H1 (cell line): ENCODE data around the gene B3GAT1. TPM values are rescaled to one million over a fixed set of nuclear protein-coding genes. Genes with fewer than 3 reads are reported as not detected.

Experiments
- CTCF ChIA-PET: fragments of 300-600 bp; sonication (Branson Sonifier 250); formaldehyde crosslinking; loops from one replicate; lab custom pipeline; 2021; ENCODE audit not compliant: partially characterized antibody; lab: Charles Lee
- POLR2A ChIA-PET: fragments of 300-600 bp; sonication (Branson Sonifier 250); formaldehyde crosslinking; loops from one replicate; lab custom pipeline; 2021; ENCODE audit warnings: inconsistent platforms; ENCODE audit not compliant: partially characterized antibody; lab: Charles Lee
- DNase-seq, 2 experiments: peaks; one replicate each; pipeline versions ENCODE4 v3.0.0 to v3.0.0-alpha.2; 2010 to 2022; ENCODE audit warnings: low spot score in 2 of 2, low read depth in 1 of 2, mixed read lengths in 1 of 2
- FAIRE-seq: peaks from 2 replicates; lab custom pipeline; 2011; peaks lifted over from hg19 to GRCh38; lab: Jason Lieb, UNC
- H2AFZ ChIP-seq: 2 replicates; pipeline ENCODE4 v1.8.1; 2012; ENCODE audit warnings: low read length, inconsistent platforms
- H2AK5ac ChIP-seq: 2 replicates; pipeline ENCODE4 v1.6.1; 2013; ENCODE audit warnings: low read depth, low read length
- H2BK120ac ChIP-seq: replicated peaks from 2 replicates; pipeline ENCODE3; 2013; ENCODE audit warnings: low read depth, low read length, inconsistent platforms
- H2BK12ac ChIP-seq: 2 replicates; pipeline ENCODE4 v1.6.1; 2013; ENCODE audit warnings: low read depth, low read length
- H2BK15ac ChIP-seq: 2 replicates; pipeline ENCODE4 v1.6.1; 2013; ENCODE audit warnings: low read length
- H2BK20ac ChIP-seq: 2 replicates; pipeline ENCODE4 v1.6.1; 2013; ENCODE audit warnings: low read length
- H2BK5ac ChIP-seq: 2 replicates; pipeline ENCODE4 v1.6.1; 2013; ENCODE audit warnings: low read depth, low read length
- H3K14ac ChIP-seq: 2 replicates; pipeline ENCODE4 v1.6.1; 2013; ENCODE audit warnings: inconsistent platforms; ENCODE audit not compliant: insufficient read length
- H3K18ac ChIP-seq: 2 replicates; pipeline ENCODE4 v1.6.1; 2013; ENCODE audit warnings: low read length; ENCODE audit errors: extremely low read depth
- H3K23ac ChIP-seq: 2 replicates; pipeline ENCODE4 v1.6.1; 2013; ENCODE audit warnings: inconsistent platforms; ENCODE audit not compliant: insufficient read length
- H3K23me2 ChIP-seq: 2 replicates; pipeline ENCODE4 v1.6.1; 2013; ENCODE audit warnings: low read depth, low read length
- H3K27ac ChIP-seq: 2 replicates; pipeline ENCODE4 v1.6.1; 2011; ENCODE audit warnings: low read depth, low read length, inconsistent platforms
- H3K27me3 ChIP-seq, 4 experiments: replicated peaks in 1 of 4; 1 replicate in 1 of 4; 2 replicates in 3 of 4; pipeline versions ENCODE4 v1.6.1 to v1.8.1; 2011 to 2013; ENCODE audit warnings: low read length in 3 of 4, mild to moderate bottlenecking in 3 of 4, inconsistent platforms in 2 of 4, mixed read lengths in 2 of 4, moderate library complexity in 1 of 4; ENCODE audit not compliant: control insufficient read depth in 3 of 4, insufficient read depth in 3 of 4; ENCODE audit errors: extremely low read depth in 1 of 4
- H3K36me3 ChIP-seq, 4 experiments: 2 replicates each; pipeline versions ENCODE4 v1.6.1 to v1.8.1; 2011 to 2013; ENCODE audit warnings: mild to moderate bottlenecking in 4 of 4, low read length in 3 of 4, moderate library complexity in 2 of 4, control low read depth in 1 of 4, inconsistent platforms in 1 of 4; ENCODE audit not compliant: insufficient read depth in 4 of 4, control insufficient read depth in 2 of 4
- H3K4ac ChIP-seq: replicated peaks from 2 replicates; pipeline ENCODE3; 2013; ENCODE audit warnings: low read length, low read depth, mixed read lengths, inconsistent platforms; ENCODE audit not compliant: insufficient read length
- H3K4me1 ChIP-seq, 4 experiments: replicated peaks in 1 of 4; 1 replicate in 1 of 4; 2 replicates in 3 of 4; pipeline versions ENCODE4 v1.6.1 to v1.8.1; 2011 to 2013; ENCODE audit warnings: low read length in 3 of 4, inconsistent platforms in 2 of 4, mixed read lengths in 1 of 4; ENCODE audit not compliant: insufficient read depth in 4 of 4, control insufficient read depth in 3 of 4
- H3K4me2 ChIP-seq, 2 experiments: 2 replicates each; pipeline versions ENCODE4 v1.6.1 to v1.8.1; 2011 to 2013; ENCODE audit warnings: low read depth in 2 of 2, low read length in 2 of 2, control low read depth in 1 of 2, inconsistent platforms in 1 of 2, mild to moderate bottlenecking in 1 of 2; ENCODE audit not compliant: insufficient read depth in 1 of 2
- H3K4me3 ChIP-seq, 4 experiments: fragments of 200-600, 300-600 bp in 1 of 4; sonication (generic), shearing (Covaris generic), sonication (Bioruptor Twin) in 1 of 4; 2 replicates each; pipeline versions ENCODE4 v1.5.1 to v1.8.1; 2011 to 2016; ENCODE audit warnings: low read length in 4 of 4, low read depth in 3 of 4, control low read depth in 2 of 4, inconsistent platforms in 2 of 4, mild to moderate bottlenecking in 2 of 4, mixed read lengths in 1 of 4, moderate library complexity in 1 of 4; ENCODE audit not compliant: insufficient read depth in 2 of 4; ENCODE audit errors: extremely low read depth in 1 of 4
- H3K56ac ChIP-seq: replicated peaks from 2 replicates; pipeline ENCODE3; 2013; ENCODE audit warnings: low read depth, mild to moderate bottlenecking, mixed read lengths, low read length, inconsistent platforms; ENCODE audit not compliant: insufficient read length
- H3K79me1 ChIP-seq: 2 replicates; pipeline ENCODE4 v1.6.1; 2013; ENCODE audit warnings: low read depth, low read length, control low read depth
- H3K79me2 ChIP-seq, 2 experiments: 2 replicates each; pipeline versions ENCODE4 v1.6.1 to v1.8.1; 2012 to 2013; ENCODE audit warnings: low read length in 2 of 2, mild to moderate bottlenecking in 2 of 2, inconsistent platforms in 1 of 2; ENCODE audit not compliant: insufficient read depth in 2 of 2, control insufficient read depth in 1 of 2
- H3K9ac ChIP-seq, 4 experiments: replicated peaks in 1 of 4; 1 replicate in 1 of 4; 2 replicates in 3 of 4; pipeline versions ENCODE4 v1.6.1 to v1.8.1; 2011 to 2013; ENCODE audit warnings: low read depth in 3 of 4, low read length in 3 of 4, control low read depth in 2 of 4, mild to moderate bottlenecking in 2 of 4, moderate library complexity in 2 of 4, inconsistent platforms in 1 of 4; ENCODE audit errors: extremely low read depth in 1 of 4
- H3K9me3 ChIP-seq, 2 experiments: 2 replicates each; pipeline versions ENCODE4 v1.6.1 to v1.8.1; 2012 to 2013; ENCODE audit warnings: mild to moderate bottlenecking in 2 of 2, moderate library complexity in 2 of 2, control low read depth in 1 of 2, inconsistent platforms in 1 of 2, low read depth in 1 of 2, low read length in 1 of 2, mixed read lengths in 1 of 2; ENCODE audit not compliant: insufficient read depth in 2 of 2
- H4K20me1 ChIP-seq, 2 experiments: replicated peaks in 1 of 2; 2 replicates each; pipeline versions ENCODE3 to v1.8.1; 2011 to 2013; ENCODE audit warnings: inconsistent platforms in 2 of 2, low read length in 2 of 2, mild to moderate bottlenecking in 1 of 2; ENCODE audit not compliant: insufficient read depth in 2 of 2, control insufficient read depth in 1 of 2
- H4K5ac ChIP-seq: 2 replicates; pipeline ENCODE4 v1.6.1; 2013; ENCODE audit warnings: low read length, low read depth, mixed read lengths, inconsistent platforms; ENCODE audit not compliant: insufficient read length
- H4K8ac ChIP-seq: 2 replicates; pipeline ENCODE4 v1.8.0; 2013; ENCODE audit warnings: mild to moderate bottlenecking, moderate library complexity, low read length, inconsistent platforms; ENCODE audit not compliant: insufficient read depth; ENCODE audit errors: extremely low read depth
- H4K91ac ChIP-seq: replicated peaks from 2 replicates; pipeline ENCODE3; 2013; ENCODE audit warnings: low read length, mixed read lengths, inconsistent platforms; ENCODE audit not compliant: insufficient read length
- GABPA ChIP-seq: IDR thresholded peaks from 2 replicates; pipeline ENCODE4 v1.6.1; 2011; ENCODE audit warnings: mild to moderate bottlenecking, low read length, moderate library complexity, borderline replicate concordance; ENCODE audit not compliant: insufficient read depth
- HDAC6 ChIP-seq: IDR thresholded peaks from one replicate; pipeline ENCODE4 v1.7.1; 2012; ENCODE audit warnings: low read depth, mild to moderate bottlenecking, inconsistent platforms, low read length, moderate library complexity
- KDM4A ChIP-seq: IDR thresholded peaks from one replicate; pipeline ENCODE4 v1.7.1; 2012; ENCODE audit warnings: low read depth, mild to moderate bottlenecking, moderate library complexity, low read length, inconsistent platforms; ENCODE audit not compliant: severe bottlenecking
- WGBS, 2 experiments: shearing (Covaris generic) in 1 of 2; methylation state at CpG; one replicate each; pipeline versions ENCODE4 v1.1.6 to v1.1.7; 2013 to 2015; ENCODE audit warnings: low lambda C conversion rate in 2 of 2, mixed read lengths in 2 of 2, inconsistent platforms in 1 of 2, low coverage in 1 of 2, missing lambda C conversion rate in 1 of 2; ENCODE audit not compliant: insufficient replicate concordance in 2 of 2, insufficient coverage in 1 of 2, insufficient read length in 1 of 2; ENCODE audit errors: extremely low coverage in 1 of 2, missing lambda C conversion rate in 1 of 2; 5-methylcytosine and 5-hydroxymethylcytosine counted together
- polyA plus RNA-seq, 7 experiments: library from polyadenylated mRNA; depleted of rRNA in 3 of 7; stranded (reverse) in 5 of 7; unstranded in 2 of 7; fragments of >200 nt in 5 of 7; fragments of 200-250 nt in 2 of 7; gene quantifications; 1 replicate in 5 of 7; 2 replicates in 1 of 7; 4 replicates in 1 of 7; pipeline versions ENCODE4 v1.2.1 to v1.2.3, GENCODE V29; 2011 to 2013; ENCODE audit warnings: missing spikeins in 2 of 7, mixed read lengths in 2 of 7
- total RNA-seq: library from RNA; stranded (reverse); fragmentation: NEBNext Ultra II Directional; extraction: Animal tissue kit (Norgen Biotek cat#: 25700); gene quantifications from 2 replicates; pipeline ENCODE4 v1.2.1, GENCODE V29; 2021

B3GAT1 gene
- total and polyA plus RNA-seq, 2 of the 8 experiments (the other 6 are each of a cell fraction or from before 2014, with no cell fraction given) = 19.7 to 32.4 TPM

DNA sequence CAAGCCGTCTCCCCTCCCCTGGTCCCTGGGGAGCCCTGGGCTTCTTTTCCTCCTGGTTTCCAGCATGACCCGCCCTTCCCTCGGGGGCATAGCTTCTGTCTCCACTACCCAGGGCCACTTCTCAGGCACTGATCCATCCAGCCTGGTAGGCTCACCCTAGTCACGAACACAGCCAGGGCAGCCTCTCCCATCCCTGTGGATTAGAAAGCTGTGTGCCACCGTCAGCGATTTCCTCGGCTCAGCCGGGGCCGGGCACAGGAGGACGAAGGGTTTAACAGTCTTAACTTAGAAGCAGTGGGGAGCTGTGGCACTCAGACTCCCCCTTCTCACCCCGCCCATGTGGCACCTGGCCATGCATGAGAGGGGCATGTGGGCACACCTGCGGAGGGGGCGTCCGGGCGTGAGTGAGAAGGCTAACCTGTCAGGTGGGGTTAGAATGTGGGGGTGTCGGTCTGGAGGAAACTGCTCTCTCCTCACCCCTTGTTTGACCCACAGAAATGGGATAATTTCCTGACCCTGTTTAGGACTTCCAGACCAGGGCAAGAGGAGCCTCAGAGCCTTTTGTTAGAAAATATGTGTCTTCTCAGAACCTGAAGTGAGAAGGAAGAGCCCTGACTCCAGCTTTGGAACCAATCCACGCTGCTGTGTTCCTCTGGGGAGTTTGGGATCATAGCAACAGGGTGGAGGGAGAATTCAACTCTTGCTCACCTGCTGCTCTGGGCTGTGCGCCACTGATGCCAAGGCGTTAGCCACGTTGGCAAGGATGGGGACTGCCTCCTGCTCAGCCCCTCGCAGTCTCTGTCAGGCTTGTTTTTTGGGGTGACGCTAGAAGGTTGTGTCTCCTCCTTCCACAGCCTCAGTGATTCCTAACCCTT lies 65.7 kb downstream of the B3GAT1 start:
- H2BK120ac ChIP-seq = no peak overlapping the region
- no peak overlapping the region for H2BK20ac ChIP-seq
- H2BK15ac ChIP-seq = no peak overlapping the region
- H3K18ac ChIP-seq = no peak overlapping the region
- no peak overlapping the region for H2AK5ac ChIP-seq
- no peaks in the 10 kb centered on the region for H3K79me1 ChIP-seq
- H2BK5ac ChIP-seq = no peak overlapping the region
- no peak overlapping the region for H4K8ac ChIP-seq
- no peak for TF ChIP-seq GABPA
- TF ChIP-seq KDM4A = no peak
- no peak for TF ChIP-seq HDAC6
- peak in 1 of 2 experiments; percentile 35 for DNase-seq
- no peaks in the 10 kb centered on the region for H3K23me2 ChIP-seq
- no peak overlapping the region for H3K4me2 ChIP-seq
- no peak overlapping the region for H4K5ac ChIP-seq
- no peaks in the 10 kb centered on the region for H3K36me3 ChIP-seq
- CTCF ChIA-PET = interaction anchor here (0.6 to 2.7 kb wide), 4 partner anchors 11 to 231 kb away, joined by 3 to 8 read pairs (median 4); no protein-coding TSS in a partner anchor
- no peak overlapping the region for H2AFZ ChIP-seq
- H3K27ac ChIP-seq = no peak overlapping the region
- WGBS, 2 experiments = 90% methylated on average over 22 of the region's 22 CpGs; no CpG with 5 or more reads in 1 of the 2 experiments
- H3K56ac ChIP-seq = no peak overlapping the region
- H2BK12ac ChIP-seq = no peak overlapping the region
- FAIRE-seq = no peak
- POLR2A ChIA-PET = interaction anchor here (1.1 kb wide), 1 partner anchor 12 kb away, joined by 3 read pairs; no protein-coding TSS in a partner anchor
- H3K14ac ChIP-seq = no peak overlapping the region
- H3K4me1 ChIP-seq = peaks cover 0 to 3% (median 1%) of the 10 kb centered on the region in 4 experiments; a peak in 3 of 7 replicates
- H3K9me3 ChIP-seq = no peaks in the 10 kb centered on the region
- H3K23ac ChIP-seq = no peak overlapping the region
- H3K4me3 ChIP-seq = no peak overlapping the region
- H3K4ac ChIP-seq = no peak overlapping the region
- H3K79me2 ChIP-seq = no peaks in the 10 kb centered on the region
- H4K91ac ChIP-seq = peak overlapping the region; percentile 39
- H3K27me3 ChIP-seq = no peaks in the 10 kb centered on the region; a peak in 1 of 7 replicates
- no peaks in the 10 kb centered on the region for H4K20me1 ChIP-seq
- no peak overlapping the region; a peak in 1 of 7 replicates for H3K9ac ChIP-seq
